ENCODE data around the gene ANK3.

- TF ChIP-seq IRF1 (CRISPR knock-in tag; IDR thresholded peaks at IDR 0.05) = no peak
- no peak for TF ChIP-seq E2F4 (CRISPR knock-in tag; IDR thresholded peaks at IDR 0.05; ENCODE audit: borderline replicate concordance, low read depth)
- no peak for TF ChIP-seq ATF2 (CRISPR knock-in tag; IDR thresholded peaks at IDR 0.05; ENCODE audit: borderline replicate concordance, low read depth)
- no peak for TF ChIP-seq CTCF (IDR thresholded peaks at IDR 0.05)
- no peak for TF ChIP-seq FOXP1 (CRISPR knock-in tag; IDR thresholded peaks at IDR 0.05; ENCODE audit: borderline replicate concordance)
- no peak for TF ChIP-seq E2F1 (CRISPR knock-in tag; IDR thresholded peaks at IDR 0.05)
- no peak for TF ChIP-seq USF2 (CRISPR knock-in tag; IDR thresholded peaks at IDR 0.05)
- no peak for TF ChIP-seq ZNF281 (CRISPR knock-in tag; IDR thresholded peaks at IDR 0.05)
- no peak for TF ChIP-seq E2F5 (CRISPR knock-in tag; IDR thresholded peaks at IDR 0.05)
Observed at GRCh38 chr10:60205741-60206140, 183.9 kb downstream of the ANK3 start.

Measured in WTC11 (cell line).